ENCODE data around the gene MCC. TPM values are rescaled to one million over a fixed set of nuclear protein-coding genes. Genes with fewer than 3 reads are reported as not detected.

Gene MCC
- total RNA-seq, 2 experiments from 2014 or later: 0.25 TPM; not detected in 1

- Histone ChIP-seq H3K36me3 (ENCODE audit: insufficient read depth, low read length) (no peaks in the 10 kb centered on the region), H3K4me2 (ENCODE audit: low read length) (no peak overlapping the region), H3K4me1 (ENCODE audit: insufficient read depth, low read length, poor library complexity, severe bottlenecking) (no peaks in the 10 kb centered on the region), H3K9me3 (ENCODE audit: low read length) (no peaks in the 10 kb centered on the region), H3K9me2 (ENCODE audit: insufficient read depth, low read length) (no peaks in the 10 kb centered on the region), H4K20me1 (ENCODE audit: insufficient read depth, low read length) (no peaks in the 10 kb centered on the region), H3K79me2 (ENCODE audit: insufficient read depth, low read depth, low read length) (no peaks in the 10 kb centered on the region), H3K4me3 (ENCODE audit: low read depth, low read length, poor library complexity, severe bottlenecking) (no peak overlapping the region), H3K27ac (ENCODE audit: low read depth, low read length, poor library complexity, severe bottlenecking) (no peak overlapping the region), H2AFZ (ENCODE audit: low read length) (no peak overlapping the region)
- no TSS peak for BruUV-seq (replicated peaks)
- TF ChIP-seq EZH2phosphoT487 (IDR thresholded peaks at IDR 0.05; ENCODE audit: borderline replicate concordance, low read depth, low read length): no peak
- no peak for TF ChIP-seq CTCF (conservative IDR thresholded peaks at IDR 0.05; ENCODE audit: low read length)
- intact Hi-C loops (cut with micrococcal nuclease; ENCODE audit: unreplicated experiment): no loop called here
- ChIA-PET CTCF (ENCODE audit: unreplicated experiment) (no interaction called here), POLR2A (no interaction called here)
- no peak for DNase-seq (ENCODE audit: low spot score)
Observed at GRCh38 chr5:113036826-113037225, 451.4 kb downstream of the MCC start.

- H2AFZ ChIP-seq (ENCODE audit: low read length): no peak overlapping the region
- intact Hi-C loops (cut with micrococcal nuclease; ENCODE audit: unreplicated experiment): no loop called here
- no peaks in the 10 kb centered on the region for H3K79me2 ChIP-seq (ENCODE audit: insufficient read depth, low read depth, low read length)
- no peaks in the 10 kb centered on the region for H3K9me2 ChIP-seq (ENCODE audit: insufficient read depth, low read length)
- no peak overlapping the region for H3K27ac ChIP-seq (ENCODE audit: low read depth, low read length, poor library complexity, severe bottlenecking)
- no peak for DNase-seq (ENCODE audit: low spot score)
- no peaks in the 10 kb centered on the region for H4K20me1 ChIP-seq (ENCODE audit: insufficient read depth, low read length)
- no peaks in the 10 kb centered on the region for H3K9me3 ChIP-seq (ENCODE audit: low read length)
- ChIA-PET POLR2A (interaction anchor here (0.6 to 0.7 kb wide), 2 partner anchors 363 to 551 kb away, joined by 3 to 7 read pairs; no protein-coding TSS in a partner anchor), CTCF (ENCODE audit: unreplicated experiment) (no interaction called here)
- H3K4me3 ChIP-seq (ENCODE audit: low read depth, low read length, poor library complexity, severe bottlenecking): no peak overlapping the region
- TF ChIP-seq EZH2phosphoT487 (IDR thresholded peaks at IDR 0.05; ENCODE audit: borderline replicate concordance, low read depth, low read length) (no peak), CTCF (conservative IDR thresholded peaks at IDR 0.05; ENCODE audit: low read length) (no peak)
- no TSS peak for BruUV-seq (replicated peaks)
- no peak overlapping the region for H3K4me2 ChIP-seq (ENCODE audit: low read length)
- H3K36me3 ChIP-seq (ENCODE audit: insufficient read depth, low read length): no peaks in the 10 kb centered on the region
- no peaks in the 10 kb centered on the region for H3K4me1 ChIP-seq (ENCODE audit: insufficient read depth, low read length, poor library complexity, severe bottlenecking)
Observed at GRCh38 chr5:113036321-113036720, 451.9 kb downstream of the MCC start.

GRCh38 chr5:113035096-113035495 is 453.2 kb downstream of the MCC start:
- no peaks in the 10 kb centered on the region for H4K20me1 ChIP-seq (ENCODE audit: insufficient read depth, low read length)
- H3K27ac ChIP-seq (ENCODE audit: low read depth, low read length, poor library complexity, severe bottlenecking): no peak overlapping the region
- intact Hi-C loops (cut with micrococcal nuclease; ENCODE audit: unreplicated experiment): no loop called here
- DNase-seq (ENCODE audit: low spot score): no peak
- no peaks in the 10 kb centered on the region for H3K36me3 ChIP-seq (ENCODE audit: insufficient read depth, low read length)
- BruUV-seq (replicated peaks): no TSS peak
- no peak overlapping the region for H3K4me2 ChIP-seq (ENCODE audit: low read length)
- no peaks in the 10 kb centered on the region for H3K9me2 ChIP-seq (ENCODE audit: insufficient read depth, low read length)
- no peaks in the 10 kb centered on the region for H3K4me1 ChIP-seq (ENCODE audit: insufficient read depth, low read length, poor library complexity, severe bottlenecking)
- ChIA-PET POLR2A (no interaction called here), CTCF (ENCODE audit: unreplicated experiment) (no interaction called here)
- H2AFZ ChIP-seq (ENCODE audit: low read length): no peak overlapping the region
- H3K4me3 ChIP-seq (ENCODE audit: low read depth, low read length, poor library complexity, severe bottlenecking): no peak overlapping the region
- no peaks in the 10 kb centered on the region for H3K9me3 ChIP-seq (ENCODE audit: low read length)
- H3K79me2 ChIP-seq (ENCODE audit: insufficient read depth, low read depth, low read length): no peaks in the 10 kb centered on the region
- TF ChIP-seq EZH2phosphoT487 (IDR thresholded peaks at IDR 0.05; ENCODE audit: borderline replicate concordance, low read depth, low read length) (no peak), CTCF (conservative IDR thresholded peaks at IDR 0.05; ENCODE audit: low read length) (no peak)
